Thymus (tissue), 14 donors: ENCODE results near the gene SMDT1. TPM values are rescaled to one million over a fixed set of nuclear protein-coding genes. Genes with fewer than 3 reads are reported as not detected.

Experiments
- DNase-seq, 9 donors: peaks; one replicate each; pipeline ENCODE4 v3.0.0-alpha.2; 2013; ENCODE audit warnings: low spot score in 9 of 9, low read depth in 6 of 9, missing footprints in 1 of 9
- H3K27ac ChIP-seq, 2 donors: one replicate each; pipeline ENCODE4 v1.5.1; 2013; ENCODE audit warnings: control low read depth in 1 of 2, low read depth in 1 of 2, low read length in 1 of 2, mild to moderate bottlenecking in 1 of 2, moderate library complexity in 1 of 2
- H3K27me3 ChIP-seq, 2 donors: one replicate each; pipeline ENCODE4 v1.5.1; 2013; ENCODE audit warnings: low read length in 1 of 2; ENCODE audit not compliant: control insufficient read depth in 2 of 2, insufficient read depth in 1 of 2
- H3K36me3 ChIP-seq, 2 donors: one replicate each; pipeline ENCODE4 v1.5.1; 2013; ENCODE audit warnings: low read length in 1 of 2, mild to moderate bottlenecking in 1 of 2, moderate library complexity in 1 of 2; ENCODE audit not compliant: control insufficient read depth in 2 of 2, insufficient read depth in 2 of 2
- H3K4me1 ChIP-seq, 2 donors: one replicate each; pipeline ENCODE4 v1.5.1; 2013; ENCODE audit warnings: low read length in 2 of 2; ENCODE audit not compliant: control insufficient read depth in 2 of 2, insufficient read depth in 2 of 2
- H3K4me3 ChIP-seq, 2 donors: one replicate each; pipeline ENCODE4 v1.5.1; 2013; ENCODE audit warnings: low read length in 2 of 2, control low read depth in 1 of 2, mild to moderate bottlenecking in 1 of 2
- H3K9me3 ChIP-seq, 2 donors: one replicate each; pipeline ENCODE4 v1.5.1; 2013; ENCODE audit warnings: low read length in 1 of 2, mild to moderate bottlenecking in 1 of 2; ENCODE audit not compliant: control insufficient read depth in 2 of 2, insufficient read depth in 1 of 2
- WGBS: extraction: QIAGEN DNeasy Blood & Tissue Kit; methylation state at CpG from one replicate; pipeline ENCODE4 v1.1.7; 2013; 5-methylcytosine and 5-hydroxymethylcytosine counted together
- long read RNA-seq, 10 donors: transcript quantifications; one replicate each; lab custom pipeline, GENCODE V29; 2026
- polyA plus RNA-seq: library from polyadenylated mRNA; stranded (reverse); fragments of 200-250 nt; gene quantifications from one replicate; pipeline ENCODE4 v1.2.3, GENCODE V29; 2013
- total RNA-seq: library from RNA; stranded (reverse); fragments of 120-200 nt; gene quantifications from one replicate; pipeline ENCODE4 v1.2.4, GENCODE V29; 2013
- donor health status: healthy.

The SMDT1 gene, protein sequence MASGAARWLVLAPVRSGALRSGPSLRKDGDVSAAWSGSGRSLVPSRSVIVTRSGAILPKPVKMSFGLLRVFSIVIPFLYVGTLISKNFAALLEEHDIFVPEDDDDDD
- 18.7 TPM for total RNA-seq
- polyA plus RNA-seq = 78.8 TPM
- long read RNA-seq, donor 1, transcript SMDT1-201 (3 exons, 1,567 nt) = major isoform, 19 of 20 reads
- long read RNA-seq, donor 1, partial matches to known transcripts = 0 of 20 reads
- long read RNA-seq, donor 1, other reads (novel, unspliced or antisense) = 0 of 20 reads
- long read RNA-seq, donor 2, transcript SMDT1-201 (3 exons, 1,567 nt) = major isoform, 212 of 900 reads
- long read RNA-seq, donor 2, transcript SMDT1-202 (3 exons, 591 nt) = minor isoform, 9 of 900 reads
- long read RNA-seq, donor 2, partial matches to known transcripts = 66 of 900 reads
- long read RNA-seq, donor 2, other reads (novel, unspliced or antisense) = 612 of 900 reads
- long read RNA-seq, donor 3, transcript SMDT1-202 (3 exons, 591 nt) = minor isoform, 10 of 827 reads
- long read RNA-seq, donor 3, transcript SMDT1-201 (3 exons, 1,567 nt) = major isoform, 163 of 827 reads
- long read RNA-seq, donor 3, partial matches to known transcripts = 72 of 827 reads
- long read RNA-seq, donor 3, other reads (novel, unspliced or antisense) = 579 of 827 reads
- long read RNA-seq, donor 4, transcript SMDT1-202 (3 exons, 591 nt) = minor isoform, 6 of 84 reads
- long read RNA-seq, donor 4, transcript SMDT1-201 (3 exons, 1,567 nt) = major isoform, 68 of 84 reads
- long read RNA-seq, donor 4, partial matches to known transcripts = 7 of 84 reads
- long read RNA-seq, donor 4, other reads (novel, unspliced or antisense) = 0 of 84 reads
- long read RNA-seq, donor 5, transcript SMDT1-201 (3 exons, 1,567 nt) = major isoform, 134 of 166 reads
- long read RNA-seq, donor 5, transcript SMDT1-202 (3 exons, 591 nt) = minor isoform, 9 of 166 reads
- long read RNA-seq, donor 5, partial matches to known transcripts = 20 of 166 reads
- long read RNA-seq, donor 5, other reads (novel, unspliced or antisense) = 0 of 166 reads
- long read RNA-seq, donor 6, transcript SMDT1-201 (3 exons, 1,567 nt) = major isoform, 128 of 146 reads
- long read RNA-seq, donor 6, transcript SMDT1-202 (3 exons, 591 nt) = minor isoform, 9 of 146 reads
- long read RNA-seq, donor 6, partial matches to known transcripts = 0 of 146 reads
- long read RNA-seq, donor 6, other reads (novel, unspliced or antisense) = 5 of 146 reads
- long read RNA-seq, donor 7, transcript SMDT1-201 (3 exons, 1,567 nt) = major isoform, 107 of 134 reads
- long read RNA-seq, donor 7, transcript SMDT1-202 (3 exons, 591 nt) = minor isoform, 5 of 134 reads
- long read RNA-seq, donor 7, partial matches to known transcripts = 22 of 134 reads
- long read RNA-seq, donor 7, other reads (novel, unspliced or antisense) = 0 of 134 reads
- long read RNA-seq, donor 8, transcript SMDT1-201 (3 exons, 1,567 nt) = major isoform, 32 of 33 reads
- long read RNA-seq, donor 8, partial matches to known transcripts = 0 of 33 reads
- long read RNA-seq, donor 8, other reads (novel, unspliced or antisense) = 0 of 33 reads
- long read RNA-seq, donor 9, transcript SMDT1-201 (3 exons, 1,567 nt) = major isoform, 65 of 68 reads
- long read RNA-seq, donor 9, partial matches to known transcripts = 0 of 68 reads
- long read RNA-seq, donor 9, other reads (novel, unspliced or antisense) = 0 of 68 reads
- long read RNA-seq, donor 10, transcript SMDT1-201 (3 exons, 1,567 nt) = major isoform, 75 of 80 reads
- long read RNA-seq, donor 10, partial matches to known transcripts = 0 of 80 reads
- long read RNA-seq, donor 10, other reads (novel, unspliced or antisense) = 0 of 80 reads

DNA sequence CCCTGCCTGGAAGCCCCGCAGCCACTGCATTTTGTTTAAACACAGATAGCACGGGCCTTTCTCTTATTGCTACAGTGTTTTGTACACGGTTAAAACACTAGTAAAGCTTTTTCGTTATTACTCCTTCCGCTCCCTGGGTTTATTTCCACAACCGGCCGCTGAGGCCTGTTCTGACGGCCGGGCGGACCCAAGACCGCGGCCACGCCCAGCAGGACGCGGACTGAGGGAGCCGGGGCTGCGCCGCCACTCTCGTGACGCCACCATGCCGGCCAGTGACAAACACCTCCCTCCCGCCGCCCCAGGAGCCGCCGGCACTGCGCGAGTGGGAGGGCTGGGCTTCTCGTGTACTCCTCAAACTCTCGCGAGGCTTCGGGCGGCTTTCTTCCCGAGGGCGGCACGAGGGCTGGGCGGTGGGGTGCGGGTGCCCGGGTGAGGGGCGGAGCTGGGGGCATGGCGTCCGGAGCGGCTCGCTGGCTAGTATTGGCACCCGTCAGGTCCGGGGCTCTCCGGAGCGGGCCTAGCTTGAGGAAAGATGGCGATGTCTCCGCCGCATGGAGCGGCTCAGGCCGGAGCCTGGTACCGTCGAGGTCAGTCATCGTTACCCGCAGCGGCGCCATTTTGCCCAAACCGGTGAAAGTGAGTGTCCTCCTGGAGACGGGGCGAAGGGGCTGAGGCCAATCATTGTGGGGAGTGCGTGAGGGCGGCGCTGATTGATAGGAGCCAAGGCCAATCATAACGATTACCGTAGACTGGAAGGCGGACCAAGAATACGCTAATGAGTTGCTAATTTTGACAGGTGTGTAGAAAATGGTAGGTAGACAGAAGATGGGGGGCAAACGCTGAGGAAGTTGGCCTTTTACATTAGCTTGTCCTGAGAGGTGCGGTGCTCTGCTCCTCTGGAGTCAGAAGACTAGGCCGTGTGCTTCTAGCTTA is at the start of gene SMDT1:
TSS of gene SMDT1 (plus strand) at position 382 of the 933 bp plus-strand sequence. CDS start at position 451, 69 bp downstream.
- H3K27ac ChIP-seq = peak within 1 kb of the TSS; percentile 94 to 99
- WGBS = under 1% methylated on average over 71 of the region's 71 CpGs
- peak within 1 kb of the TSS; percentile 75 to 83 for H3K4me3 ChIP-seq
- H3K9me3 ChIP-seq = no peaks in the 10 kb centered on the region
- no peaks in the 10 kb centered on the region for H3K27me3 ChIP-seq
- DNase-seq = peak; percentile 94 to 99 (median 97)
- peaks cover 19 to 32% of the 10 kb centered on the region in 2 donors for H3K4me1 ChIP-seq
- peaks cover 27 to 29% of the 10 kb centered on the region in 2 donors for H3K36me3 ChIP-seq

DNA sequence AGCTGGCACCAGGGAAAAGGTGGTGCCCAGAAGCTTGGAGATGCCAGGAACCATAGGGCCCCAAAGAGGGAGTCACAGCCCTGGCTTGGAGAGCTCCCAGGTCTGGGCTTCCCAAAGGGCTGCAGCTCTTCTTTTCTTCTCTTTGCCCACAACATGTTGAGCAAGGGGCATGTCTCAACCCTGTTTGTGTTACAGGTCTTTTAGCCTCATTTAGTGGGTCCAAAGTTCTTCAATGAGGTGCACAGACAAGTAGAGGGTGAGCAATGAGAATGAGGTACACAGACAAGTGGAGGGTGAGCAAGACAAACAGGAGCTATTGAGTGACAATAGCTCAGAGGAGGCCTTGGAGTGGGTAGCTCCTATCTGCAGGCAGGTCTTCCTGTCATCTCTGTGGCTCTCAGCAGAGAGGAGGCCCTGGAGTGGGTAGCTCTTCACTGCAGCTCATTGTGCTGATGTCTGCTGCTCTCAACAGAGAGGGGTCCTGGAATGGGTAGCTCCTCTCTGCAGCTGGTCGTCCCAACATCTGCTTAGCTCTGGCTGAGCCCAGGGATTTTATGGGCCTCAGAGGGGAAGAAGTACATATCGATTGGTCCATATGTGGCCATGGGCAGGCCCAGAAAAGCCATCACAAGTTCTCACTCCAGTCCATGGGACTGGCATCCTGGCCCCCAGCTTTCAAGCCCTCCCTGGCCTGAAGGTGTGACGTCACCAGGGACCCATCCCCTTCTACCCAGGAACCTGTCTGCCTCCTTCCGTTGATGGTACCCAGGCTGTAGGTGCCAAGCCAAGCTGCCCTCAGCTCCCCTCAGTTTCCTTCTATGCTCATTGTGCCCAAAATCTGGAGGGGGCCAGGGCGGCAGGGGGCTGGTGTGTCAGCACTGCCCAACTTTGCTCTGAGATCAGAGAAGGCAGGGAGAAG is 46.0 kb upstream of the SMDT1 start:
- no peak overlapping the region for H3K27ac ChIP-seq
- WGBS = 98% methylated on average over 5 of the region's 5 CpGs
- H3K9me3 ChIP-seq = peaks cover 0 to 18% of the 10 kb centered on the region in 2 donors
- H3K4me1 ChIP-seq = no peaks in the 10 kb centered on the region
- no peaks in the 10 kb centered on the region for H3K36me3 ChIP-seq
- no peak for DNase-seq
- no peak overlapping the region for H3K4me3 ChIP-seq
- H3K27me3 ChIP-seq = no peaks in the 10 kb centered on the region

DNA sequence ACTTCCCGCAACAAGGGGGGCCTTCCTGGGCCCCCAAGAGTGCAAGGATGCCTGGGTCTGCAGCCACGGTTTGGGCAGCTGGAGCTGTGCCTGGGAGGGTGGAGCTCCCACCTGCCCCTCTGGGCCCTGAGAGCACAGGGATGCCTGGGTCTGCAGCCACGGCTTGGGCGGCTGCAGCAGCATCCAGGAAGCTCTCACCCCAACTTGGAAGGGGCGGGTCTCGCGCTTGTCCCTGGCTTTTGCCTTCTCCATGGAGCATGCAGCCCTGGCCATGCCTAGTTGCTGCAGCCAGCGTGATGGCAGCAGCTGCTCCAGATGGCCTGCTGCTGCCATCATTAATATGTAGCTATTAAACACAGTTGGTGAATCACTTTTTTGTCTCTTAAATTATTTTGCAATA is 44.2 kb upstream of the SMDT1 start:
- no peaks in the 10 kb centered on the region for H3K4me1 ChIP-seq
- H3K27ac ChIP-seq = no peak overlapping the region
- WGBS = 98% methylated on average over 8 of the region's 8 CpGs
- H3K27me3 ChIP-seq = no peaks in the 10 kb centered on the region
- peaks cover 0 to 18% of the 10 kb centered on the region in 2 donors for H3K9me3 ChIP-seq
- H3K4me3 ChIP-seq = no peak overlapping the region
- no peaks in the 10 kb centered on the region for H3K36me3 ChIP-seq
- no peak for DNase-seq

DNA sequence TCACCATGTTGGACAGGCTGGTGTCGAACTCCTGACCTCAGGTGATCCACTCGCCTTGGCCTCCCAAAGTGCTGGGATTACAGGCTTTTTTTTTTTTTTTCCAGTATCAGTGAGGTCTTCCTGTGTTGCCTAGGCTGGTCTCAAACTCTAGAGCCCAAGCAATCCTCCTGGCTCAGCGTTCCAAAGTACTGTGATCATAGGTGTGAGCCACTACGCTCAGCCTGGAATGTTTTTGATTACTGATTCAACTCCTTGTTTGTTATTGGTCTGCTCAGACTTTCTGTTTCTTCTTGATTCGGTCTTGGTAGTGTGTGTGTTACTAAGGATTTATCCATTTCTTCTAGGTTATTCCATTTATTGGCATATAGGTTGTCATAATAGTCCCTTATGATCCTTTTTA is 40.2 kb upstream of the SMDT1 start:
- no peak overlapping the region for H3K4me3 ChIP-seq
- H3K9me3 ChIP-seq = peaks cover 1 to 7% of the 10 kb centered on the region in 2 donors
- WGBS = 96% methylated on average over 5 of the region's 5 CpGs
- no peaks in the 10 kb centered on the region for H3K36me3 ChIP-seq
- no peak overlapping the region for H3K27ac ChIP-seq
- no peaks in the 10 kb centered on the region for H3K4me1 ChIP-seq
- H3K27me3 ChIP-seq = no peaks in the 10 kb centered on the region
- DNase-seq = no peak

DNA sequence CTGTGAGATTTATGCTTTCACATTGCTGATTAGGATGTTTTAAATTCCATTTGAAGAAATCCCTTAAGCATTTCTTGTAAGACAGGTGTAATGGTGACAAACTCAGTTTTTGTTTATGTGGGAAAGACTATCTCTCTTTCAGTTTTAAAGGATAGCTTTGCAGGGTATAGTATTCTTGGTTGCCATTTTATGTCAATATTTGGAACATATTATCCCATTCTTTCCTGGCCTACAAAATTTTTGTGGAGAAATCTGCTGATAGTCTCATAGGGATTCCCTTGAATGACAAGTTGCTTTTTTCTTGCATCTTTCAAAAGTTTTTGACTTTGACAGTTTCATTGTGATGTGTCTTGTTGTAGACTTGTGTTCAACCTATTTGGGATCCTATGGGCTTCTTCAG is 37.7 kb upstream of the SMDT1 start:
- DNase-seq = no peak
- Histone ChIP-seq H3K27me3 (no peaks in the 10 kb centered on the region), H3K27ac (no peak overlapping the region), H3K4me3 (no peak overlapping the region), H3K36me3 (no peaks in the 10 kb centered on the region), H3K9me3 (peaks cover 1 to 3% of the 10 kb centered on the region in 2 donors), H3K4me1 (no peaks in the 10 kb centered on the region)

DNA sequence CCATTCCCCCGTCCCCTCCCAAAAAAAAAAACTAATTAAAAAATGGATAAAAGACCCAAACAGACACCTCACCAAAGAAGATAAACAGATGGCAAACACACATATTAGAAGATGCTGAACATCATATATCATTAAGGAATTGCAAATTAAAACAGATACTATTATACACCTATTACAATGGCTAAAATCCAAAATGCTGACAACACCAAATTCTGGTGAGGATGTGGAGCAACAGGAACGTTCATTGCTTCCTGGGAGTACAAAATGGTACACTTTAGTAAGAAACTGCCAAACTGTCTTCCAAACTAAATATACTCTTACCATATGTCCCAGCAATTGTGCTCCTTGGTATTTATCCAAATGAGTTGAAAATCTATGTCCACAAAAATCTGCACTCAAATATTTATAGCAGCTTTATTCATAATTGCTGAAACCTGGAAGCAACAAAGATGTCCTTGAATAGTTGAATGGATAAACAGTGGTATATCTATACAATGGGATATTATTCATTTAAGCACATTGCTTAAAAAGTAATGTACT is 28.8 kb upstream of the SMDT1 start:
- no peaks in the 10 kb centered on the region for H3K4me1 ChIP-seq
- DNase-seq = no peak
- H3K4me3 ChIP-seq = no peak overlapping the region
- no peaks in the 10 kb centered on the region for H3K36me3 ChIP-seq
- H3K9me3 ChIP-seq = no peaks in the 10 kb centered on the region
- H3K27me3 ChIP-seq = no peaks in the 10 kb centered on the region
- 96% methylated on average over 2 of the region's 2 CpGs for WGBS
- no peak overlapping the region for H3K27ac ChIP-seq

DNA sequence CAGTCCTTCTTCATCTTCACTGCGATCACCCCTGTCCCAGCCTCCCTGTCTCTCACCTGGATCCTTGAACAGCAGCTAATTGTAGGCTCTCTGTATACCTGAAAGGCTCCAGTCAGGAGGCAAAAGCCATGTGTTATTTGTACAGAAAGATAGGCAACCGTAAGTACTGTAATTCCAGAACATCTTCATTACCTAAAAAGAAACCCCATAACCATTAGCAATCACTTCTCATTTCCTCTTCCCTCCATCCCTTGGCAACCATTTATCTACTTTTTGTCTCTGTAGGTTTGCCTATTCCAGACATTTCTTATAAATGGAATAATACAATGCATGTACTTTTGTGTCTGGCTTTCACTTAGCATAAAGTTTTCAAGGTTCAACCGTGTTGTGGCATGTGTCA is 26.7 kb upstream of the SMDT1 start:
- H3K4me3 ChIP-seq = no peak overlapping the region
- 98% methylated on average over 3 of the region's 3 CpGs for WGBS
- no peak overlapping the region for H3K27ac ChIP-seq
- no peaks in the 10 kb centered on the region for H3K4me1 ChIP-seq
- no peaks in the 10 kb centered on the region for H3K36me3 ChIP-seq
- H3K9me3 ChIP-seq = no peaks in the 10 kb centered on the region
- DNase-seq = no peak
- no peaks in the 10 kb centered on the region for H3K27me3 ChIP-seq
